GM19328 (cell line): ENCODE measurements around the gene L3MBTL4.

Experiments used
- ATAC-seq: cut with Tn5 transposase; IDR thresholded peaks from one replicate; pipeline ENCODE4 v1.9.1; 2021; ENCODE audit warnings: mild to moderate bottlenecking, moderate library complexity; ENCODE audit not compliant: unreplicated experiment

The L3MBTL4 gene

DNA sequence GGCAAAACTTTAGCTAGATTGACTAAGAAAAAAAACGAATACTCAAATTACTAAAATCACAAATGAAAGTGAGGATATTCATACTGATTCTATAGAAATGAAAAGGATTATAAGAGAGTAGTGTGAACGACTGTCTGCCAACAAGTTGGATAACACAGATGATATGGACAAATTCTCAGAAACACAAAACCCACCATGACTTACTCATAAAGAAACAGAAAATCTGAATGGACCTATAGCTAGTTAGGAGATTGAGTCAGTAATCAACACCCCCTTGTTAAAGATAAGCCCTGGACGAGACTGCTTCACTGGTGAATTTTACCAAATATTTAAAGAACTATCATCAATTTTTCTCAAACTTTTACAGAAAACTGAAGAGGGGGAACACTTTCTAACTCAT is 410.6 kb downstream of the L3MBTL4 start:
- peak; percentile 41 for ATAC-seq

DNA sequence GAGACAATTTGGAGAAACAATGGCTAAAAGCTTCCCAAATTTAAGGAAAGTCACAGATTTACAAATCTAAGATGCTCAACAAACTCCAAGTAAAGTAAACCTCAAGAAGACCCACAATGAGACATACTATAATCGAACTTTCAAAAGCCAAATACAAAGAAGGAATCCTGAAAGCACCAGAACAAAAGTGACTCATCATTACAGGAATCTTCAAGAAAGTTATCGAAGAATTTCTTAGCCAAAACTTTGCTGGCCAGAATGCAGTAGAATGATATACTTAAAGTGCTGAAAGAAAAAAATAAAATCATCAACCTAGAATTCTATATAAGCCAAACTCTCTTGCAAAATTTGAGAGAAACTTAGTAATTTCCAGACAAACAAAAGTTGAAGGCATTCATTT is 412.8 kb downstream of the L3MBTL4 start:
- no peak for ATAC-seq

DNA sequence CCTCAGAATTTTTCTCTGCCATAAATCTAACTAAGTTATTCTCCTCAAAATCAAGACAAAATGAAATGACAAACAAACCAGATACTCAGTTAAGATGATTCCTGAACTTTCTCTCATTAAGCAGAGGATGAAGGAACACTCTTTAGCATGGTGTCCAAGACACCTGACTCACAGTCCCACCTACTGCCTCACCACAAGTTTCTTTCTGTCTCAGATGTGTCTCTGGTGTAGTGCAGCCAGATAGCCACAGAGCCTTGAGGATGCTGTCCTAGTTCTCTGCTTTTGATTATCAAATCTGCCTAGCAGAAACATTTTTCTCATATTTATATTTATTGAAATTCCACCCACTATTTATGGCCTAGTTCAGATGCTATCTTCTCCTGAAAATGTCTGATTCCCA is 415.8 kb downstream of the L3MBTL4 start:
- peak; percentile 99 for ATAC-seq

DNA sequence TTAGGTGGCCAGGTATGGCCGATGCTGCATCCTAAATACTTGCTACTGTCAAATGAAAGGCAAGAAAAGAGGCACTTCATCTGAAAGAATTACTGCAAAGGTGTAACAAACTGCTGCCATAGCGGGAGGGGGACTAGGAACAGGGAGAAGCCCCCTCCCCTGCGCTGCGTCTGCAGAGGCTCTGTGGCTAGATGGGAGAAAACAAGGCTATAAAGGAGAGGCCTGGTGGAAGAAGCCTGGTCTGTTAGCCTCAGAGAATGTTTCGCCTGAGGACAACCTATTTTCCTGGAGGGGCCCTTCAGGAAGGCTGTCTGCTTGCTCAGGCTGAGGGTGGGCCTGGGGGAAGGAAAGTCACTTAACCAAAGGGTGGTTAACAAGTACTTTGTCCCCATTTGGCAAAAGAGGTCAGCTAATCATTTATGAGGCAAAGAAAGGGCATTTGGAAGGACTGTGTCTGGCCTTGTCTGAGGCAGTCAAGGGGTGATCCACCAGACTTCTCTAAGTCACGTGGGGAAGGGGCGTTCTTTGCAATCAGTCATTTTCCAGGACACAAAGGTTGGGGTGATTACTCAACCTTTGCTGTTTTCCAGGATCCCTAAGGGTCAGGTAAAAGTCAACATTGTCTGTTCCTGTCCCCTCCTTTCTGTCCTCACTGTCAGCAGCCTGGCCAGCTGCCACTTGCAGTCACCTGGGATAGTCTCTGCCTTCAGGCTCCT is 416.4 kb downstream of the L3MBTL4 start:
- peak; percentile 12 for ATAC-seq

DNA sequence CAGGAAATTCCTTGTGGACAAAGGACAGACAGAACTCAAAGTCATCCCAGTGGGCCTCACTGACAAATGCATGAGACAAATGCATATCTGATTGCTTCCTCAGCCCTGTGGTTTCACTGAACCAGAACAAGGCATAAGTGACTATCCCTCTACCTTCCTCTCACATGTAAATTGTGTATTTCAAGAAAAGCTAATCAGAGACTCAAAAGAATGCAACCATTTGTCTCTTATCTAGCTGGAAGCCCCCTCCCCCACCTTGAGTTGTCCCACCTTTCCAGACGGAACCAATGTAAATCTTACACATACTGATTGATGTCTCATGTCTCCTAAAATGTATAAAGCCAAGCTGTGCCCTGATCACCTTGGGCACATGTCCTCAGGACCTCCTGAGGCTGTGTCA is 417.4 kb downstream of the L3MBTL4 start:
- ATAC-seq: no peak

DNA sequence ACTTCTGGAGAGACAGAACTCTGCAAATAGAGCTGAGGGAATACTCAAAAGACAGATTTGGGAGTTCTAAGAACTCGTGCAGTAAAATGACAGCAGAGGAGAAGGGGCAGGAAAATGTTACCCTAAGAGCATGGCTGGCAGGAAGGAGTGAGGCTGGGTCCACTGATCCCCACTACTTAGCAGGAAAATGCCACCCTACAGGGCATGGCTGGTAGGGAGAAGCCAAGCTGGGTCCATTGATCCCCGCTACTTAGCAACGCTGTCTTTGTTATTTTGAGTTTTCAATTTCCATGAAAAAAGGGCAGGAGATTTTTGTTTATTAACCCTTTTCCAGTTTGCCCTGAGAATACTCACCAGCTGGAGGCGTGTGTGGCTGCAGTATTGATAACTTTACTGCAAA is 419.1 kb downstream of the L3MBTL4 start:
- ATAC-seq: no peak

DNA sequence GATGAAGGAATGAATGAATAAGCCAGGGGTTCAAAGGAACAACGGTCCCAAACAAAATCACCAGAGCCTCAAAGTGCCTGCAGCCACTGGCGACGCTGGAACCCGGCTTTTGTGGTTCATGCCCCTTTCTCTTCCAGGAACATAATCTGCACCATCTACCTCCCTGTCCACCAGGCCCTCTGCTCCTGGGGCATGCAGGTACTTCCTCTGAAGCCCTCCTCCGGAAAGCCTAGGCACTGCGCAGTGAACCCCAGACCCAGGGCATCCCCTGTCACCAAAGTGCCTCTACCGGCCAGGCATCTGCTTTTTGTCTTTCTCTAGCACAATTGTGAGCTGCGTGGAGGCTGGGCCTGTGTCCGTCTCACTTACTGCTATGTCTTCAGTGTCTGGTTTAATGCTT is 420.8 kb downstream of the L3MBTL4 start:
- no peak for ATAC-seq

DNA sequence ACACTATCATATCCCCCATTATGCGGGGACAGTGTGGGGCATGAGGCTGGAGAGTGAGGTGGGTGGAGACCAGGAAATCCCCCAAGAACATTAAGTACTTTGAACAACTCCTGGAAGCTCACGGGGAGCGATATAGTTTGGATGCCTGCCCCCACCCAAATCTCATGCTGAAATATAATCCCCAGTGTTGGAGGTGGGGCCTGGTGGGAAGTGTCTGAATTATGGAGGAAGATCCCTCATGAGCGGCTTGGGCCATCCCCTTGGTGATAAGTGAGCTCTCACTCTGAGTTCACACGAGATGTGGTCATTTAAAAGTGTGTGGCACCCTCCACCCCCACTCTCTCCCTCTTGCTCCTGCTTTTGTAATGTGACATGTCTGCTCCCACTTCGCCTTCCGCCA is 422.3 kb downstream of the L3MBTL4 start:
- no peak for ATAC-seq

DNA sequence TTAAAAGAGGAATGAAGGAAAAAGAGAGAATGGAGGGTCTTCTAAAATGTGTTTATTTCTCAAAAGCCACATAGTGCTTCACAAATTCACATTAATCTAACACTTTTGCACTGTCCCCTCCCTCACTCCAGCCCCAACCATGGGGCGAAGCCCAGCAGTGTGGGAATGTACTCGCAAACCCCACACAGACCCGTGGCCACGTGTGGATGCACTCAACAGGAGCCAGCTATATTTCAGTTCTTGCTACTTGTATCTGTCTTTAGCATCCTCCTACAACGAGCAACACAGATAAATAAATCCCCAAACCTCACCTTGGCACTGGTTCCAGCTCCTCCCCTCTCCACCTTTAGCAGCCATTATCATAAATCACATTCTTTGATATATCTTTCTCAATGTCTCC is 427.5 kb downstream of the L3MBTL4 start:
- ATAC-seq: no peak

DNA sequence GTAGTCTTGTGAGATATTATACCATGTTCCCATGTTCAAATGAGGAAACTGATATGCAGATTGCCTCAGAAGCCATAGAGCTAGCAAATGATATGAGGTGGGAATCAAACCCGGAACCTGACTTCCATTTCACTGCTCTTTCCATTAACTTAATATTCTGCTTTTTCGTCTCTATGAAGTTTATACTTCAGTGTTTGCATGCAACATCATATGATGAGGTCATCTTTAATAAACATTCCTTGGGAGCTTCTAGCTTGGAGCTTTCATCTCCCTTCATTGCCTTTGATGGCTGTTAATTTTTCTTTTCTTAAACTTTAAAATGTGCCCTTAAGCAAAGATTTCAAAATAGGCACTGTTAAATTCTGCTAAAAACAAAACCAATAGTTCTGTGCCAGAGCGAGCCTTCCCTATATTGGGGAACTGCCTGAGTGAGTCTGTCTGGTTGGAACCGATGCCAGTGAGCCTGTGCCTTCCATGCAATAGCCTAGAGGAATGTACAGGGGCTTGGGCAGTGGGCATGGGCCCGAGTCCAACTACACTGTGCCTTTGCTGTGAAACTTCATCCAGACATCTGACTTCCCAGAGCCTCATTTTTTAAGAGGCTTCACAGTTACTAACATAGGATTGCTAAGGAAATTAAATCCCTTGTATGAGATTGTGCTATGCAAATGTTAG is 428.3 kb downstream of the L3MBTL4 start:
- no peak for ATAC-seq

DNA sequence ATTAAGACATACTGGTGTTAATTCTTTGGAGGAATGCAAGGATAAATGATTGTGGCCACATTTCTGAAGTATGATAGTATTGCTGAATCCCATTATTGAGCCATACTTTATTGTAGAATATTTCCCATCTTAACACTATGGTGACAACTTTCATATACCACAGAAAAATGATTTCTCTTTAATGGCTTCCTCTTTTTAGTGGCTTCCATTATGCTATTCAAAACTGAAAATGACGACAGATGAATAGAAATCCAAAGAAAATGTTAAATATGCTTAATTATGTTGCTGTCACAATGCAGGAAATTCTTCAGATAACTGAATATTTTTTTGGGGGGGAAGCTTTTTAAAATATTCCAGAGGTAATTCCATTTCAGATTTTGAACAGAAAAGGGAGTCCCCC is 430.5 kb downstream of the L3MBTL4 start:
- ATAC-seq: no peak

DNA sequence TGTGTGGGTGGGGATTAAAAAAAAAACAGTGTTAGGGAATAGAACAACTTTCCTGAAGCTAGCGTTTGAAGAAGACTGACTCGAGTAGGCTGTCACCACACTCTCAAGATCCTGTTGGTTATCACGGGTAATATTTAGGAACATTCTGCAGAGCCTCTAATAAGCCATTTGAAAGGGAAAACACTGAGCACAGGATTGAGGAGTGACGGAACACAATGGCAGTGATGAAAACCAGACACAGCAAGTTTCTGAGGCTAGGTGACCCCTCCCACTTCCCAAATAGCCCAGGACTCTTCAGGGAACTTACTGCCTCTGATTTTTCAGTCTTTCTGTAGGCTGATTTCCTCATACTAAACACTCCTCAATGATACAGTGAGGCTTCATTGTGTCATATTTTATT is 431.2 kb downstream of the L3MBTL4 start:
- no peak for ATAC-seq

DNA sequence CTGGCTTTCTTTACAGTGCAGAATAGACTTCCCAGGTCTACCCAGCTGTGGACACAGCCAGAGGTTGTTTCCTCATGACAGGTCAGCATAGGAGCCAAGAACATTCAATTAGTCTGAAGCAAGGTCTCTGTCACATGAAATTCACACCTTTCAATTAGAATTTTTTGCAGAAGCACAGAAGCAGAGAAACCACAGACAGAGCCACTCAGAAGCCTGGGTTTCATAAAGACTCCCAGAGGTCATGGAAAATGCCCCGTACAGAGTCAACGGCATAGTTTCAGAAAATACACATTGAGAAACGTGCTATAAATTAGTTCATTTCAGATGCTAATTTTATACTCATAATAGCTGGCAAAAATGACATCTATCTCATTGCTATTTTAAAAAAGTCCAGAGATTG is 432.4 kb downstream of the L3MBTL4 start:
- ATAC-seq: no peak

DNA sequence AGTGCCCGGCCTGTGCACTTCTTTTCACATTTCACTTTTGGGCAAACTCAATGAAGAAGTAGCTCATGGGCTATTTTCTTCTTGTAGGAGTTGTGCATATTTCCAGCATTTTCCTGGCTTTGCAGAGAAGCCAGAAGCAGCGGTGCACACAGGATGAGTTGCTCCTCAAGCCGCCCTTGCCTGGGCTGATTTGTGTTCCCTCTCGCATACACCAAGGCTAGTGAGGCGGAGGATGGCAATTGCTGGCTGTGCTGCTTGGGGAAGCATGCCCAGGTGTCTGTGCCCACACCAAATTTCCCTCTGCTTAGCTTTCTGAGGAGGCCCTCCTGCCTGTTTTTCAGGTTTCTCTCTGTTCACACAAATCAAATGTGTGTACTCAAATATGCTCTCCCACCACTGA is 434.0 kb downstream of the L3MBTL4 start:
- no peak for ATAC-seq

DNA sequence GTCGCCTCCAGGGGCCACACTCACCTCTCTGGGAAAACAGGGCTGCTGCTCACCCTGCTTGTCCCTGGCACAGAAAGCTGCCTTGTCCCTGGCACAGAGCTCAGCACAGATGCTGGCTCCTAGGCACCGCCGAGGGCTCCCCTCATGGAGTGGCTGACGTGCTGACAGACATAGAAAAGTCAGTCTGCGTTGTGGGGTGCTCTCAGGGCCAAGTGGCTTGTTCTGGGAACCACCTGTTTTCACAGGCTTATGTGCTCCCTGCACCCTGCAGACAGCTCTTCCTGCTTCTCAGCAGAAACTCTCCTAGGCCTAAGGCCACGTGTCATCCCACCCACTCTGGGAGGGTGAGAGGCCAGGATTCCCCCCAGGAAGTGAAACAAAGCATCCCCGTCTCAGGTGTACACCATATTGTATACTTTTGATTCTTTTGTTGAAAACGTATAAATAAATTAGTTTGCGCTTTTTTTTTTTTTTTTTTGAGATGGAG is 434.7 kb downstream of the L3MBTL4 start:
- ATAC-seq: peak; percentile 65

DNA sequence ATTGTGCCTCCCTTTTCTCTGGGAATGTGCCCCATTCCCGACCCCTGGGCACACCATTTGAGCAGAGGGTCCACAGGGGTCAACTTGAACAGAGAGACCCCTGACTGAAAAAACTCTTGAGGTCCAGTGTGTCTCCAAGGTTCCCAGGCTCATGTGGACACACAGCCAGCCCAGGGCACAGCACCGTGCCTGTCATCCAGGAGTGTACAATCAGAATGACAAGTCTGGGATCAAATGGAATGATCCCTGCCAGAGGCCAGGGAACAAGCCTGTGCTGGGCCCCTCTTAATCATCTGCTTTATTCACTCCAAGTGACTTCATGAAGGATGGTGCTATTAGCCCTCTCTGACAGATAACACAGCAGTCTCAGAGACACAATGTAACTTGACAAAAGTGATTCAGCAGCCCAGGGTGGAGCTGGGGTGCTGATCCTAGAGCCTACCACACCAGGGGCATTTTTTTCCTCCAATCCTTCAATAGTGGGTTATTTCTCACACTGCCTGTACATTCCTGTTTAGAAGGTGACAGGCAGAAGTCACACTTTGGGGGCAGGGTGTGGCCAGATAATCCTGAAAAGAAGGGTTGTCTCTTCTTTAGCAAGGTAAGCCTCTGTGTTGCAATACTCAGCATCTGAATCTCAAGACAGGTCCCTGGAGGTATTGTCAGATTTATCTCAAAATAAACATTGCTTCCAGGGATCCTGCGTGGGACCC is 435.4 kb downstream of the L3MBTL4 start:
- no peak for ATAC-seq

DNA sequence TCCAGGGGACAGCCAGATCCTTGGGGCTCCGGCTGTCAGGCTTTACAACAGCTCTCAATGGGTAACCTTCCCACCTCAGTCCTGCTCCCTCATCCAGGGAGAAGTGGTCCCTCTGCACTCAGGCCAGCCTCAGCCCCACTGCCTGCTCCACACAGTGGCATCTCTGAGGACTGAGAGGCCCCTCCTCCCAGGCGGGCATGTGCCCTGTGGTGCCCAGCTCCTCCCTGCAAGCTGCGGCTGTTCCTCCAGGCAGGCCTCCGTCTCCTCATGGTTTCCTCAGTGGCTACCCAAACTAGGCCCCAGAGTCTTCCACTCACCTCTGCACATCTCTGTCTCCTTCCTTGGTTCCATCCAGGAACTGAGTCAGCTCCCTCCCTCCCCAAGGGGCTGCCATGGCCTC is 437.7 kb downstream of the L3MBTL4 start:
- no peak for ATAC-seq

DNA sequence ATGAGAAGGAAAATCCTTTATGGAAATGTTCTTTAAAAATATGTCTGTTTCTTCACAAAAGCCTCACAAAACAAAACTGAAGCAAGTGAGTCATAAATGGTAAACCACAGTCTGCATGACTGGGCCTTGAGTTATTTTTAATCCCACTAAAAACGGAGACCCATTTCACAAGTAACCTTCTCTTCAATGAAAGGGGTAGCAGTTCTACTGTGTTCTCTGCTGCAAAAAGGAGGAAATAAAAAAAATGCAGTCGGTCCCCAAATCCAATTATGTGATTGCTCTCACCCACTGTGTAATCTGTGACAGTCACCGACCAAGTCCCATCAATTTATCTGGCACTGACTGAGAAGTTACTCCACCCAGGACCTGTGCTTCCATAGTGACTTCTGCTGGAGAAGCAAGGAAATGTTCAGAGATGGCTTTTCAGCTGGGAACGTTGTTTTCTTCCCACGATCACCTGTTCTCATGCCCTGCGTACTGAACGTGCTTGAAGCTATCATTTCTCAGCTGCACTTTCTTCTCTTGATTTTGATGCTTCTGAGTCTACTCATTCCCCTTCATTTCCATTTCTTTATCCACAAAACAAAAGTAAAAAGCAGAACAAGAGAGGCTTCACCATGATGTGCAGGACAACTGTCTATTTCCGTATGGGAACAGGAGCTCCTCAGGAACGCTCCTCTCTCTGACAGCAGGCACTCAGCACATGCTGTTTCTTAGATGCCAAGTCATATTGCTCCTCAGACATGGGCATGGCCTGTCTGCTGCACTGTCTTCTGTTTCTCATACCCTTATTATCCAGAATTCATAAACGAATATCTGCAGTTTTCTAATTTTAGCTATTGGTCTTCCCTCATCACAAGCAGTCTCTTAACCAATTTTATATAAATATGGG is 439.4 kb downstream of the L3MBTL4 start:
- ATAC-seq: peak; percentile 52

DNA sequence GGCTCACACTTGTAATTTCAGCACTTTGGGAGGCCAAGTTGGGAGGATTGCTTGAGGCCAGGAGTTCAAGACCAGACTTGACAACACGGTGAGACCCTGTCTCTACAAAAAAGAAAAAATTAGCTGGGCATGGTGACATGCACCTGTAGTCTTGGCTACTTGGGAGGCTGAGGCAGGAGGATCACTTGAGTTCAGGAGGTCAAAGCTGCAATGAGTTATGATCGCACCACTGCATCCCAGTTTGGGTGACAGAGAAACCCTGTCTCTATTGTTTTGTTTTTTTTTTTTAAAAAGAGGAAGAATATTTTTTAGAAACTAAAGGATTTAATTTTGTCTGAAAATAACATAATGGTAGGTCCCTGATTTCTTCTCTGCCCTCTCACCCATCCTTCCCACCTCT is 440.0 kb downstream of the L3MBTL4 start:
- no peak for ATAC-seq

DNA sequence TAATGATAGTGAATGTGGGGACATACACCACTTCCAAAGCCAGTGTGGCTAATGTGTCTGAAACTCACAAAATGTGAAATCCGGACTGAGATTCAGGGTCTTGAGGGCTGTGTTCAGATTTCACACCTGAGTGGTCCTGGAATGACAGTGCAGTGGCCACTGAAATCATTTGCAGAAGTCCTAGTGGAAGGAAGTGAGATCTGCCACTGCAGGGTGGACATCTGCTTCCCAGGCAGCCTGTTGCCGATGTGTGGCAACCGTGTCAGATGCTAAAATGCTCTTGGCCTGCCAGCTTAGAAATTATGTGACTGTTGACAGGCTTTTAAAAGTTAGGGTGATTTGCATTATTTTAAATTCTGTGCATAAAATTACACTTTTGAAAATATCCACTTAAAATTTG is 441.6 kb downstream of the L3MBTL4 start:
- ATAC-seq: no peak

DNA sequence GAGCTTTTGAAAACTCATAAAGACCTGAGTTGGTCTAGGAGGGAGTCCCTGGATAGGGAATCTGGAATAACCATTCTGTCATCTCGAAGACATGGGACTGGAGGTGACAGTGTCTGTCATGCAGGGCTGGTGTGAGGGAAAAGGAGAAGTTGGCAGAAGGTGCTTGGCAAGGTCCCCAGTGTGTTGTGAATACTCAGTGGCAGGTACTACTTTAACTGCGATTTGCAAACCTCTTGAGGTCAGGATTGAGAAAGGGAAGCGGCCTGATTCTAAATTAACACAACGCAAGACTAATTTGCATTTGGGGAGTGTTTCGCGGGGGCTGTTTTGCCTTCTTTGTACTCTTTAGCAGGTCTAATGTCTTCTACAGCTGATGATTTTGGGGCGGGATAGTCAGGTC is 442.4 kb downstream of the L3MBTL4 start:
- peak; percentile 41 for ATAC-seq
